GM18526 (cell line): ENCODE results near the gene OSCAR.

Source experiments
- POLR2A ChIP-seq: IDR thresholded peaks from 3 replicates; pipeline ENCODE4 v1.6.1; 2011; ENCODE audit not compliant: insufficient read length; ENCODE audit errors: extremely low read depth

Gene OSCAR, protein sequence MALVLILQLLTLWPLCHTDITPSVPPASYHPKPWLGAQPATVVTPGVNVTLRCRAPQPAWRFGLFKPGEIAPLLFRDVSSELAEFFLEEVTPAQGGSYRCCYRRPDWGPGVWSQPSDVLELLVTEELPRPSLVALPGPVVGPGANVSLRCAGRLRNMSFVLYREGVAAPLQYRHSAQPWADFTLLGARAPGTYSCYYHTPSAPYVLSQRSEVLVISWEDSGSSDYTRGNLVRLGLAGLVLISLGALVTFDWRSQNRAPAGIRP

DNA sequence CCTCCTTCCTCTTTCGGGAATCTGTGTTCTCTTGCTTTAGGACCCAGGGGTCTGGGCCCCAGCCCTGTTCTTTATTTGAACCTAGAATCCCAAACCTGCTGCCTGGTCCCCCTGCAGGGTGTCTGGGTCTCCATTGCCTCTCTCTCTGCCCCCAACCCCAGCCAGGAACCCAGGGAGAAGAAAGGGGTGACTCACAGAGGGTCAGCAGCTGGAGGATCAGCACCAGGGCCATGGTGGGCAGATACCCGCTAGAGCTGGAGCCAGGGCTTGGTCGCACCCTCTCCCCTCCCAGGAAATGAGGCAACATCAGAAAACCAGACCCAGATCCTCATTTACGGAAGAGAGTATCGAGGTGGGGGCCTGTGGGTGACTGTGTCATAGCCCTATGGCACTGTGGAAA lies at the start of gene OSCAR:
Gene OSCAR (minus strand): TSS at position 243 of the 400 bp plus-strand sequence. CDS start 11 bp downstream, at position 232.
- TF ChIP-seq POLR2A: no peak

DNA sequence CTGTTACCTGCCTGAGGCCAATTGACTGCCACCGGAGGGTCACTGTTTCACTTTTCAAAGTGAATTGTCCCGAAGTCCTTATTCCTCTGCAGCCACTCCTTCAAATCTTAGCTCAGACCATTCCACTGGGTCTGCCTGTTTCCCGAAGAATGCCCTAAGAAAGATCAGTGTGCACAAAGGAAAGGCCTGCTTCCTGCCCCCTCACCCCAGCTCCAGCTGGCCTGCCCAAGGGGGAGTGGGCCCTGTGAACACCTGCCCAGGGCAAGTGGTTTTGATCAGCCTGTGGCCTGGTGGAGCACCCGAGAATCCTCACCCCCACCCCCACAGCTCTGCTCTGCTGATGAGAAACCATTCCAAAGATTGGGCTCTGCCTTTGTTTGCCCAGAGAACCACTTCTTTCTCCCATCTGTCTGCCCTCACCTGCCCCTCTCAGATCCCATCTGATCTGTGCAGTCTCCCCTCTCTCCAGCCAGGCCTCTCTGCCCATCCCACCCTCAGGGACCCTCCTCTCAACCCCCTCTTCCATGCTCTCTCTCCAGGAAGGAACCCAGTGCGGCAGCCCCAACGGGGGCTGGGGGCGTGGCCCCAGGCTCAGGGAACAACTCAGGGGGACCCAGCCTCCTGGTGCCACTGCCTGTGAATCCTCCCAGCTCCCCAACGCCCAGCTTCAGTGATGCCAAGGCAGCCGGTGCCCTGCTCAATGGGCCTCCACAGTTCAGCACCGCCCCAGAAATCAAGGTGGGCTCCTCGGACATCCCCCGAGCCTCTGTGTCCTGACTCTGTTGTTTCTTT lies 48.6 kb upstream of the OSCAR start:
- no peak for TF ChIP-seq POLR2A

DNA sequence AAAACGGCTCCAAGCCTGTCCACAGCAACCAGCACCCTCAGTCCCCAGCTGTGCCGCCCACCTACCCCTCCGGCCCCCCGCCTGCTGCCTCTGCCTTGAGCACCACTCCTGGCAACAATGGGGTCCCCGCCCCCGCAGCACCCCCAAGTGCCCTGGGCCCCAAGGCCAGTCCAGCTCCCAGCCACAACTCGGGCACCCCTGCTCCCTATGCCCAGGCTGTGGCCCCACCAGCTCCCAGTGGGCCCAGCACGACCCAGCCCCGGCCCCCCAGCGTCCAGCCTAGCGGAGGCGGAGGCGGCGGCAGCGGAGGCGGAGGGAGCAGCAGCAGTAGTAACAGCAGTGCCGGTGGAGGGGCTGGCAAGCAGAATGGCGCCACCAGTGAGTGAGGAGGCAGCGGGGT lies 47.6 kb upstream of the OSCAR start:
- no peak for TF ChIP-seq POLR2A

DNA sequence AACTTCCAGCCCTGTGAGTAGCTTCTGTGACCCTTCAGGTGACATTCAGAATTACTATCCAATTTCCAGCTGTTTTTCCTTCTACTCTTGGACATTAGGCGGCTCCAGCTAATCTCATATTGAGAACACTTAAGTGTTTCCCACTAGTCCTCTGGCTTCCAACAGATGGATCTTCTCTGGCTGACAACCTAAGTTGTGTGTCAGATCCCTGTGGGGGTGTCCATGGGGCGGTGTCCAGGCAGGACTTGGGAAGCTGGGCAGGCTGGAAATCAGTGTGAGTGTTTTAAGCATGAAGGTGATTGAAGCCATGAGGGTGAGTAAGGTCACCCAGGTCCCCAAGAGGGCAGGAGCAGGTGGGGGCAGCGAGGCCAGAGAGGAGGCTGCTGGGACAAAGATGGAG lies 47.1 kb upstream of the OSCAR start:
- no peak for TF ChIP-seq POLR2A

DNA sequence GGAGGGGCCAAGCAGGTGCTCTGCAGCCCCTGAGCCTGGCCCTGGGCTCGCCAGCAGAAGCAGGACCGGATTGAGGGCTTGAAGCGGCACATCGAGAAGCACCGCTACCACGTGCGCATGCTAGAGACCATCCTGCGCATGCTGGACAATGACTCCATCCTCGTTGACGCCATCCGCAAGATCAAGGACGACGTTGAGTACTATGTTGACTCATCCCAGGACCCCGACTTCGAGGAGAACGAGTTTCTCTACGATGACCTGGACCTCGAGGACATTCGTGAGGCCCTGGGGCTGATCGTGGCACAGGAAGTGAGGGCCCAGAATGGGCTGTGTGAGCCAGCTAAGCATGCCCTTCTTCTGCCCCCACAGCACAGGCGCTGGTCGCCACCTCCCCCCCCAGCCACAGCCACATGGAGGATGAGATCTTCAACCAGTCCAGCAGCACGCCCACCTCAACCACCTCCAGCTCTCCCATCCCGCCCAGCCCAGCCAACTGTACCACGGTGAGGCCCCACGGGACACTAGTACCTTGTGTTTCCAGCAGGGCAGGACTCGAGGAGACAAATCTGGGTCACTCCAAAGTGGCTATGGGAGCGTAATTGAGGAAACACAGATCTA lies 45.0 kb upstream of the OSCAR start:
- no peak for TF ChIP-seq POLR2A

DNA sequence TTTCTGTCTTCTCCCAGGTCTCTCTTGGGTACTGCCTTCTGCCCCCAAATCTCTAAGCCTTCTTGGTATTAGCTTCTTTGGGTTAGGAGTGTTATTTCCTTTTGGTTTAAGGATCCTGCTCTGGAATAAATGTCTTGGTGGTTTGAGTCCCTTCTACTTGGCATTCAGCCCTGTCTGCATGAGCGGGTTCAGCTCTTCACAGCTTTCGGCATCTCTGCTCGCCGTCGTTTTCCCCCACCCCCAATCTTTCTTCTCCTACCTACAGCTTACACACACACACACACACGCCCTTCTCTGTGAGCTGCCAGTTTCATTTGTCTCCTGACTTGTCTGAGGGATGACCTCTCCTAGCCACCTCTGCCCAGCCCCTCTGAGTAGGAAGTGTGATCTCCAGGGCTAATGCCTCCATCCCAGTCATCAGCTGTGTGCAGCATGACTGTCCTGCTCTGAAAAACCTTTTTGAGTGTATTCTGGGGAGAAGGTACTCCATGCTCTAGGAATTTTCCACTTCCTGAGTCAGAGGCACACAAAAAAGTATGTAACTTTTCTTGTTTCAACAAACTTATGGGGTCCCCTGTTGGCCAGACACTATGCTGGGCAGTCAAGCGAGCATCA lies 41.7 kb upstream of the OSCAR start:
- TF ChIP-seq POLR2A: no peak

DNA sequence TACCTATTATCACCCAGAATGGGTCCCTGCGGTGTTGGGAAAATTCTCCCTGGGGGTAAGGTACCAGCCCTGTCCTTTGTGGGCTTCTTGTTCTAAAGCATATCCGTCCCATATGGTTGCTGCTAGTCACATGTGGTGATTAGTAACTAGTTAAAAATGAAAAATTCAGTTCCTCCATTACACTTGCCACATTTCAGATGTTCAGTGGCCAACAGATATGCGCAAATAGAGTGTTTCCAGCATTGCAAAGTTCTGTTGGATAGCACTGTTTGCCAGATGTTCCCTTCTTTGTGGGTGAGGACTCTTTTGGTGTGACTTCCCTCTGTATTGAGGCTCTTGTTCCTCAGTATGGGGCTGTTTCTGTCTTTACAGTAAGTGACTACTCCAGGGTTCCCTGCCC lies 40.8 kb upstream of the OSCAR start:
- TF ChIP-seq POLR2A: no peak

DNA sequence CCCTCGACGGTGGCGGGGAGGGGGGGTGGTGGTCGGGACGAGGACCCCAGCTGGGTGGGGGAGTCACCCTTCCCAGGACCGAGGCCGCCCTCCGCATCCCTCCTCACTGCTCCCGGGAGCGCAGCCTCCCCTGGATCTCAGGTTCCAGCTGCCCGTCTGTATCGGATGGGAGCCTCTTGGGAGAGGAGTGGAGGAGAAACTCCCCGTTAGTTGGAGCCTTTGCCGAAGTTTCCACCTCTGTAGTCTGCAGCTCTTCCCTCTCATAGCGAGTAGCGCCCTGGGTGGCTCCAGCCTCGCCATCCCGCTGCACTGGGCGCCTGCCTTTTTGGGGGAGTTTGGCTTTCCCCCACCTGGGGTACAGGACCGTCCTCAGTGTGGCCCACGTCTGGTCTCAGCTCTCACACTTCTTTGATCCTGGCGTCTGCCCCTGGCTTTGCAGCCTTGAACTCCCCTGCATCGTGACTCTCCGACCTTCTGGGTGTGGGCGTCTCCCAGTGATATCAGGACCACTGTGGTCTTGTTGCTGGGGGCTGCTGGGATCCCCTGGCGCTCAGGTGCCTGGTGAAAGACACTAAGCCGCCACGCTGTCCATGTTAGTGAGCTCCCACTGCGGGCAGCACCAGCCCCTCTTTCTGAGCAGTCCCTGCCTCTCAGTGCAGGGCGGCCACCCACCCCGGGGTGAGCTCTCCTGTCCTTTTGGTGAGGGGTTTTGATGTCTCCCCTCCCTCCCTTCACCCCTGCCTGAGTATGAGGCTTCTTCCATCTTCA lies 38.1 kb upstream of the OSCAR start:
- TF ChIP-seq POLR2A: no peak

DNA sequence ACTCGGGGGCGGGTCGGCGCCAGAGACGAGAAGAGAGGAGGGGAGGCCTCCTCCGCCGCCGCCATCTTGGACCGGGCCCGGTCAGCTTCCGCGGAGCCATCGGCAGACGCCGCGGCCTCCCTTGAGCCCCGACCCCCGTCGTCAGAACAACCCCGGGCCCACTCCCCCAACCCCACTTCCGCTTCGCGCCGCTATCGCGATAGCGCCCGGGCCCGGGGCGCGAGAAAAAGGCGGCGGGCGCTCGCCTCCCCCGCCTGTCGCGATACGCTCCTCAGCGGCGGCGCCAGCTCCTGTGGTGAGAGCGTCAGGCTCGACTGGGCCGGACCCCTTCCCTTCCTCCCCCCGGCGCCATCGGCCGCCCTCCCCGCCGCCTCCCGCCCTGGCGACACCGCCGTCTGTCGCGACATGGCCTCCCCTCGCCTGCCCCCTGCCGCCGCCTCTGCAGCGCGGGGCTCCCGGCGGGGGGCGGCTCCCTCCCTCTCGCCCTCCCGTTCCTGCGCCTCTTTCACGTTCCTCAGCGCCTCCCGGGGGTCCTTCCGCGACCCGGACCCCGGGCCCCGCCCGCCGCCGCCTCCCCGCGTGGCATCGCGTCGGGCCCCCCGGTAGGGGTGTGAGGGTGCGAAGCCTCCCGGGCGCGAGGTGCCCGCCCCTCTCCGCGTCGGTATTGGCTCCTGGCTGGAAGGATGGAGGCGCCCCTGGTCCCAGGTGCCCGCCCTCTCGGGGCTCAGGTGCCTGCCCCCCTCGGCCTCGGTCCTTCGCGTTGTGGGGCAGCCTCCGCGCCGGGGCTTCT lies 37.3 kb upstream of the OSCAR start, which contains the start of gene CNOT3:
Gene CNOT3 (plus strand): TSS at position 64 of the 790 bp plus-strand sequence. CDS start 5,217 bp downstream, outside the sequence.
- peak; percentile 87 for TF ChIP-seq POLR2A

DNA sequence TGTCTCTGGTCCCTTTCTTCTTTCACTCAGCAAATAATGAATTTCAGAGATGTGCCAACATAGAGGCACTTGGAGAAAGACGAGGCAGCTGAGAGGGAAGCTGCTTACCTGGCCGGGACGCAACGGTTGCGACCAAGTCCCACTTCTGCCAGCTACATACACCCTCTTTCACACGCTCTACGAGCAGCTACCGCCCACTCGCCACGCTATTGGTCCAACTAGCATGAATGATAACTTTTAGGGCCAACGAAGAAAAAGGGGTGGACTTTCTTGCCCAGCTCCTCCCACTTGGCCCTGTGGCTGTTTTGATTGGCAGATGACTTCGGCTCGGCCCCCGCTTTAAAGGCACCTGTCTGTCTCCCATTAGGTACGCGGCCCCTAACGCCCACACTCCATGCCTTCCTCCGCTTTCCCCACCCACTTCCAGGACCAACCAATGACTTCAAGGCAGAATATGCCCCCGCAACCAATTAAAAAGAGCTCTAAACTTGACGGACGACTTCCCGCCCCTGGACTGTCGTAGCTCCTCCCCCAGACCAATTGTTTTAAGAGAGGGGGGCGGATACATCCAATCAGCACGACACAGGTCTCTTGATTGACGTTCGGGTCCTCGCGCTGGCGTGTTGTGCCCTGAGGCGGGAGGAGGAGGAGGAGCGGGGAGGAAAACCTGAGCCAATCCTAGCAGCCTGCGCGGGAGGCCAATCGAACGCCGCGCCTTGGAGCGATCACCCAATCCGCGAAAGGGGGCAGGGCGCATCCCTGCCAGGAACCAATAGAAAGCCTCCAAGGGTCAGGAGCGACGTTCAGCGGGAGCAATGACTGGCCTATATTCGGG lies 36.5 kb upstream of the OSCAR start:
- TF ChIP-seq POLR2A: peak; percentile 78

DNA sequence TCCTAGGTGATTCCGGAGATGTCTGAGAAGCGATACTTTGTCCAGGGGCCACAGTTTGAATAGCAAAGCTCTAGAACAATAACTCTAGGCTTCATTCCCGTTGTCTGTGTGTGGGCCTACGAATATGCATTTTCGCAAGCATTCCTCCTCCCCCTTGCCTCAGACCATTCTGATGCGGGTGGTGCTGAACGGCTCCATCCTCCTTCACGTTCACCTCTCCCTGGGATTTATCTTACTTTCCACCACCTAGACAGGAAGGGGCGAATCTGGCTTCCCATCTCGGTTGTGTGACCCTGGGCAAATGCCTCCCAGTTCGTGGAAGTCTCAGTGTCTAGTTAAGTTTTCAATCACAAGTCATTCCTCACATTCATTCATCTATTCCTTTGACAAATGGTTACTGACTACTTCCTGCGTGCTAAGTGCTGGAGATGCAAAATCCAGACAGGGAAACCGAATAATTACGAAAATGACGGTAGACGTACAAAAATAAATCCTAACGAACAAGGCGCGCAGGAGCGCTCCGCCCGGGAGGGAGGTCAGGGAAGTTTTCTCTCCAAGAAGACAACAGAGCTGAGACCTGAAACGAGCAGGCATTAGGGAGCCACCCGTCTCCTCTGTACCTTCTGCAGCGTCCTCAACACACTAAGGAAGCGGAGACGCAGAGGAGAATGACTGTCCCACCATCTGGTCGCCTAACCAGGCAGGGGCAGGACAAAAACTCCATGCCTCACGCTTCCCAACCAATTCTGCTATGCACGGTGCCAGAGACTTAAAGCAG lies 35.7 kb upstream of the OSCAR start:
- TF ChIP-seq POLR2A: no peak

DNA sequence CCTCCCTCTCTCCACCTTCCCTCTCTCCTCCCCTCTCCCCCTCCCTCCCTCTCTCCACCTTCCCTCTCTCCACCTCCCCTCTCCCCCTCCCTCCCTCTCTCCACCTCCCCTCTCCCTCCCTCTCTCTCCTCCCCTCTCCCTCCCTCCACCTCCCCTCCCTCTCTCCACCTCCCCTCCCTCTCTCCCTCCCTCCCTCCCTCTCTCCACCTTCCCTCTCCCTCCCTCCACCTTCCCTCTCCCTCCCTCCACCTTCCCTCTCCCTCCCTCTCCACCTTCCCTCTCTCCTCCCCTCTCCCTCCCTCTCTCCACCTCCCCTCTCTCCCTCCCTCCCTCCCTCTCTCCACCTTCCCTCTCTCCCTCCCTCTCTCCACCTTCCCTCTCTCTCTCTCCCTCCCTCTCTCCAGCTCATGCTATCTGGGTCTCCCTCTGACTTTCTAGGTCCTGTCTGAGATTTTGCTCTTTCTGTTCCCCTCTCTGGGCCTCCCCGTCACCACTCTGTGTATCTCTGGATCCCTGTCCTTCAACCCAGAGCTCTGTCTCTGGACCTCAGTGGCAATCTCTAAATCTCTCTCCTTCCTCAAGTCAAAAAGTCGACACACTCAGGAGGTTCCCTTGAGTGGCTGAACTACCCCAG lies 33.5 kb upstream of the OSCAR start:
- no peak for TF ChIP-seq POLR2A
